ENCODE data around the gene TSC22D1. TPM values are rescaled to one million over a fixed set of nuclear protein-coding genes. Genes with fewer than 3 reads are reported as not detected.

The TSC22D1 gene
- total RNA-seq, 1 donor from 2014 or later: 70.0 TPM

DNA sequence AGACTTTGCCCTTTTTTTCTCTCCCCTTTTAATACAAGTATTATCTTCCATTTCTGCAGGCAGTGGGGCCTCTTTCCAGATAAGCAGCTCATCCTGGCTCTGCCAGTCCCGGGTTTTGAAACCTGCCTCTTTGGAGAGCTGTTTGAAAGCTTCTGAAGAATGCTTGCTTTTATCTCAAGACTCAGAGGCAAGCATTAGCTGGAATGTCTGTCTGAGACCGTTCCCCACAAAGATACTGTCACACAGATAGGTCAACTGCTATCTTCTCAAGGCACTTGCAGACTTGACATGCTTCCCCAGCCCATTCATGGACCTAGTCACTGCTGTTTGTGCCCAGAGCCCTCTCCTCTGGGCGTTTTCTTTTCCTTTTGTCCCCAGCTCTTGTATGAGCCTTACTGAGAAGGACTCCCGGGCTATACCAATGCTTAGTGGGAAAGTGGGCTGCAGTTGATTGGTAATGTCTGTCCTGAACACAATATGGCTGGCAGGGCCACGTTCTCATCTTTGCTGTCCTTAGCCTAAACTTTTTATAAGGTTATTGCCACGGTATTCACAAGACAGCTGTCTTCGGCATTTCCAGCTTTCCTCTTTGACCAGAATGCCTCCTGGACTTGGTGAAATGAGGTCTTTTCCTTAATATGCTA is 189.1 kb downstream of the TSC22D1 start:
- Histone ChIP-seq H3K4me3 (ENCODE audit: low read depth, low read length) (no peak overlapping the region), H3K36me3 (ENCODE audit: control insufficient read depth, insufficient read depth, low read length) (no peaks in the 10 kb centered on the region), H3K27me3 (ENCODE audit: control insufficient read depth, insufficient read depth, low read length) (no peaks in the 10 kb centered on the region)
- DNase-seq (ENCODE audit: low read depth): no peak
- TF ChIP-seq, protein P1, sequence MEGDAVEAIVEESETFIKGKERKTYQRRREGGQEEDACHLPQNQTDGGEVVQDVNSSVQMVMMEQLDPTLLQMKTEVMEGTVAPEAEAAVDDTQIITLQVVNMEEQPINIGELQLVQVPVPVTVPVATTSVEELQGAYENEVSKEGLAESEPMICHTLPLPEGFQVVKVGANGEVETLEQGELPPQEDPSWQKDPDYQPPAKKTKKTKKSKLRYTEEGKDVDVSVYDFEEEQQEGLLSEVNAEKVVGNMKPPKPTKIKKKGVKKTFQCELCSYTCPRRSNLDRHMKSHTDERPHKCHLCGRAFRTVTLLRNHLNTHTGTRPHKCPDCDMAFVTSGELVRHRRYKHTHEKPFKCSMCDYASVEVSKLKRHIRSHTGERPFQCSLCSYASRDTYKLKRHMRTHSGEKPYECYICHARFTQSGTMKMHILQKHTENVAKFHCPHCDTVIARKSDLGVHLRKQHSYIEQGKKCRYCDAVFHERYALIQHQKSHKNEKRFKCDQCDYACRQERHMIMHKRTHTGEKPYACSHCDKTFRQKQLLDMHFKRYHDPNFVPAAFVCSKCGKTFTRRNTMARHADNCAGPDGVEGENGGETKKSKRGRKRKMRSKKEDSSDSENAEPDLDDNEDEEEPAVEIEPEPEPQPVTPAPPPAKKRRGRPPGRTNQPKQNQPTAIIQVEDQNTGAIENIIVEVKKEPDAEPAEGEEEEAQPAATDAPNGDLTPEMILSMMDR (IDR thresholded peaks at IDR 0.05; ENCODE audit: insufficient read depth, low read length, poor library complexity, severe bottlenecking): no peak

DNA sequence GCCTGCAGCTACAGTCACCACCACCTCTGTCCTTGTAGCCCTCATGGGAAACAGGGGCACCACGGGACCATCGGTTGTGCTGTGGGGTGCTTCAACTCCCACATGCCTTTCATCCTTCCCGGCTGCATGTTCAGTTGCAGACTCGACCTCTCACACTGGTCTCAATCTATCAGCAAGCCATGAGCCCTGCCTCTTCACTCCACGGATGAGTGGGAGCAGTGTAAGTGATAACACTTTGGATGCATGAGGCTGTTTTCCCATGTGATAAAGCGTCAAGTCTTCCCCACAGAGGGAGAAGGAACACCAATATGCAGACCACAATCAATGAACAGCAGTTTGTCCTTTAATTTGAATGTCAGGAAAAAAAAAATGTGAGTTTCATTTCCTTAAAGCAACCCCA is 190.3 kb downstream of the TSC22D1 start:
- Histone ChIP-seq H3K4me3 (ENCODE audit: low read depth, low read length) (no peak overlapping the region), H3K36me3 (ENCODE audit: control insufficient read depth, insufficient read depth, low read length) (no peaks in the 10 kb centered on the region), H3K27me3 (ENCODE audit: control insufficient read depth, insufficient read depth, low read length) (no peaks in the 10 kb centered on the region)
- DNase-seq (ENCODE audit: low read depth): no peak
- TF ChIP-seq, protein P1 (IDR thresholded peaks at IDR 0.05; ENCODE audit: insufficient read depth, low read length, poor library complexity, severe bottlenecking): no peak

DNA sequence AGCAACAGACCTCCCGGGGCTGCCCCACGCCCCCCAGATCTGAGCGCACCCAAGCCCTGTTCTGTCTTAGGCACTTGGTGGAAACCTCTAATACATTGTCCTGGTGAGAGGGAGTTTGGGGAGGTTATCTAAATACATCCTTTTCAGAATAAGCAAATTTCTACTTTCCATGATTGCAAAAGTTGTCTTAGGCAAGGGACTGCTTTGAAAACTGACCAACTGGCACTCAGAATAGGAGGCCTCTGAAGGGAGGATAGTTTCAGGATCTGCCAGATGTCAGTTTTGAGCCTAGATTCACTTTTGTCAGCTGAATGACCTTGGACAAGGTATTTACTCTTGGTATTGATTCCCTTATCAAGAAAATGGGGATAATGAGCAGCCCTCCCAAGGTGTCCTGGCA is 190.7 kb downstream of the TSC22D1 start:
- TF ChIP-seq, protein P1 (IDR thresholded peaks at IDR 0.05; ENCODE audit: insufficient read depth, low read length, poor library complexity, severe bottlenecking): no peak
- no peaks in the 10 kb centered on the region for H3K36me3 ChIP-seq (ENCODE audit: control insufficient read depth, insufficient read depth, low read length)
- H3K27me3 ChIP-seq (ENCODE audit: control insufficient read depth, insufficient read depth, low read length): no peaks in the 10 kb centered on the region
- DNase-seq (ENCODE audit: low read depth): no peak
- H3K4me3 ChIP-seq (ENCODE audit: low read depth, low read length): no peak overlapping the region

DNA sequence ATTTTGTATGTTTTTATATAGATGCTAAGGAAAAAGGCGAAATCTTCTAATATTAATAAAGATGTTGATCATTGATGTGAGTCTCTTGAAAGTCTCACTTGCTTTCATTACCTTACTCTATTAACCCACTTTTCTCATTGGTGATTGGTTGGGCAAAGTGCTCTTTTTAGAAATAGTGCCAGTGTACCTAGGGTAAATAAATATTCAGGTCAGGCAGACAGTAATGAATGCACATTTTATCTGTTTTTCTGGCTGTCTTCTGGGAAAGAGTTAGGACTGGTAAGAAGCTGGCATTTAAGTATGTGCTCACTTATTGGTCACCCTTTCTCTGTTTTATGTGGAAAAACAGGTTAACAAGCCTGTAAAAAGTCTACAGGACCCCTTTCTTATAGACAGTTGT is 191.4 kb downstream of the TSC22D1 start:
- DNase-seq (ENCODE audit: low read depth): no peak
- no peak overlapping the region for H3K4me3 ChIP-seq (ENCODE audit: low read depth, low read length)
- TF ChIP-seq, protein P1 (IDR thresholded peaks at IDR 0.05; ENCODE audit: insufficient read depth, low read length, poor library complexity, severe bottlenecking): no peak
- H3K27me3 ChIP-seq (ENCODE audit: control insufficient read depth, insufficient read depth, low read length): no peaks in the 10 kb centered on the region
- H3K36me3 ChIP-seq (ENCODE audit: control insufficient read depth, insufficient read depth, low read length): no peaks in the 10 kb centered on the region

DNA sequence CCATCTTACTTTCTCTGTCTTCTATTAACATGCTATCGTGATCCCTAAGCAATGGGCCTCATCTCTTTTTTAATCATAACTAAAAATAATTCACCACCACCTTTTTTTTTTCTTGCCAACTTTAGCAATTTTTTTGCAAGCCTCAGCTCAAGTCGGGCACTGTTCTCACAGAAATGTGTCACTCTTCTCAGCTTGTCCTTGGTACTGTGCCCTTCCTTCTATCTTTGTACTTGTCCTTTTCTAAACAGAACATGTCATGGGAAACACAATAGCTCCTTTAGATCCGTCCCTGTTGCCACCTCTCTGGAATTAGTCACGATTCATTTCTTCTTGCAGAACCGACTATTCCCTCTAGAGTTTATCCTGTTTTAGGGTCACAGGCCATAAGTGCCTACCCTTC is 192.2 kb downstream of the TSC22D1 start:
- no peak for DNase-seq (ENCODE audit: low read depth)
- no peaks in the 10 kb centered on the region for H3K27me3 ChIP-seq (ENCODE audit: control insufficient read depth, insufficient read depth, low read length)
- TF ChIP-seq, protein P1 (IDR thresholded peaks at IDR 0.05; ENCODE audit: insufficient read depth, low read length, poor library complexity, severe bottlenecking): no peak

DNA sequence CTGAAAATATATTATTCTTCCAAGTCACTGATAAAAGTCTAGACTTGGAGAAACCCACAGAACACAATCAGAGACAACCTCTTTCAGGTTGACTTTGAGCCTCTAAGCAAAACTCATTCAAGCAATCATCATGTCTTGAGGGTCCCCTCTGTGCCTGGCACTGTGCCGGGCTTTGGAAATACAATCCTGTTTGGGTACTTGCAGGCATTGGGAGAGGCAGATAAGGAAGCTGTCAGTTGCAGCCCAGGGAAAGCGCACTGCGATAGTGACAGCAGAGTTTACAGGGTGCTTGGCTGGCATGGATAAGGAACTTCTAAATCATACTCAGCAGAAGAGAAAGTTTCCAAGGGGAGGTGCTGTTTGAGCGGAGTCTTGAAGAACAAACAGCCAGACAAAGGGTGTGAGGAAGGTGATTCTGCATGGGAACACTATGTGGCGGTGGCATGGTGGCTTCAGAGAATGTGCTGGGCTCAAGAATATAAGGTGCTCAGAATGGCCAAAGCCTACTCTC is 193.4 kb downstream of the TSC22D1 start:
- Histone ChIP-seq H3K36me3 (ENCODE audit: control insufficient read depth, insufficient read depth, low read length) (no peaks in the 10 kb centered on the region), H3K27me3 (ENCODE audit: control insufficient read depth, insufficient read depth, low read length) (no peaks in the 10 kb centered on the region), H3K4me3 (ENCODE audit: low read depth, low read length) (no peak overlapping the region)
- no peak for DNase-seq (ENCODE audit: low read depth)
- TF ChIP-seq, protein P1 (IDR thresholded peaks at IDR 0.05; ENCODE audit: insufficient read depth, low read length, poor library complexity, severe bottlenecking): no peak

More for the DNA sequence above, 192.2 kb downstream of the TSC22D1 start:
- H3K36me3 ChIP-seq (ENCODE audit: control insufficient read depth, insufficient read depth, low read length): no peaks in the 10 kb centered on the region
- no peak overlapping the region for H3K4me3 ChIP-seq (ENCODE audit: low read depth, low read length)

Data from kidney epithelial cell (primary cell).